HG03060 (cell line): ENCODE data around the gene LIG3.
"Not testable (repeated sequence)": the region's sequence is repeated elsewhere in the genome, so short reads cannot be mapped to it uniquely, and the experiment has no call there.

ENCODE experiments used
- ATAC-seq: cut with Tn5 transposase; IDR thresholded peaks from one replicate; pipeline ENCODE4 v1.9.1; 2021; ENCODE audit warnings: low read depth, moderate number of reproducible peaks; ENCODE audit not compliant: unreplicated experiment

Gene LIG3

GRCh38 chr17:34980353-34980680, at the start of gene LIG3:
Gene LIG3 (plus strand): TSS chr17:34980512. CDS start chr17:34983006, 2,494 bp downstream.
- ATAC-seq, result peak; percentile 58

- ATAC-seq, result not testable (repeated sequence)
Observed at GRCh38 chr17:34950780-34951179, 29.5 kb upstream of the LIG3 start.

GRCh38 chr17:34958438-34958837, 21.9 kb upstream of the LIG3 start:
- no peak for ATAC-seq

- peak; percentile 86 for ATAC-seq
Observed at GRCh38 chr17:34961093-34961911, 19.0 kb upstream of the LIG3 start, which contains the start of the genes CCT6B and ZNF830. Gene CCT6B (minus strand): TSS chr17:34961460. CDS start chr17:34961393, 67 bp downstream. Gene ZNF830 (plus strand): TSS chr17:34961540. CDS start chr17:34961567, 27 bp downstream.

GRCh38 chr17:34974179-34974578, 6.1 kb upstream of the LIG3 start:
- no peak for ATAC-seq

- no peak for ATAC-seq
Observed at GRCh38 chr17:34974794-34975785, 5.2 kb upstream of the LIG3 start.

- ATAC-seq, result no peak
Observed at GRCh38 chr17:34979153-34979552, 1.2 kb upstream of the LIG3 start.

- ATAC-seq, result no peak
Observed at GRCh38 chr17:34979650-34980352, 511 bp upstream of the LIG3 start.

- ATAC-seq, result peak; percentile 51
Observed at GRCh38 chr17:34980681-34981537, 597 bp downstream of the LIG3 start.

GRCh38 chr17:34981538-34982241, 1.4 kb downstream of the LIG3 start:
- no peak for ATAC-seq

GRCh38 chr17:34987232-34987631, 6.9 kb downstream of the LIG3 start:
- ATAC-seq, result no peak

- ATAC-seq, result no peak
Observed at GRCh38 chr17:34988644-34989043, 8.3 kb downstream of the LIG3 start.

- no peak for ATAC-seq
Observed at GRCh38 chr17:34989473-34989872, 9.2 kb downstream of the LIG3 start.

GRCh38 chr17:34990921-34991365, 10.6 kb downstream of the LIG3 start:
- ATAC-seq, result no peak

GRCh38 chr17:34991606-34992005, 11.3 kb downstream of the LIG3 start:
- no peak for ATAC-seq

GRCh38 chr17:34993031-34993430, 12.7 kb downstream of the LIG3 start:
- ATAC-seq, result no peak

- no peak for ATAC-seq
Observed at GRCh38 chr17:34996422-34997285, 16.3 kb downstream of the LIG3 start.

- no peak for ATAC-seq
Observed at GRCh38 chr17:34997355-34997862, 17.1 kb downstream of the LIG3 start.
